HG03520 (cell line): ENCODE data around the gene CEP152.
"Not testable (repeated sequence)": the region's sequence is repeated elsewhere in the genome, so short reads cannot be mapped to it uniquely, and the experiment has no call there.

Source experiments
- ATAC-seq: cut with Tn5 transposase; IDR thresholded peaks from one replicate; pipeline ENCODE4 v1.9.1; 2021; ENCODE audit warnings: mild to moderate bottlenecking, moderate library complexity; ENCODE audit not compliant: unreplicated experiment

CEP152 gene

DNA sequence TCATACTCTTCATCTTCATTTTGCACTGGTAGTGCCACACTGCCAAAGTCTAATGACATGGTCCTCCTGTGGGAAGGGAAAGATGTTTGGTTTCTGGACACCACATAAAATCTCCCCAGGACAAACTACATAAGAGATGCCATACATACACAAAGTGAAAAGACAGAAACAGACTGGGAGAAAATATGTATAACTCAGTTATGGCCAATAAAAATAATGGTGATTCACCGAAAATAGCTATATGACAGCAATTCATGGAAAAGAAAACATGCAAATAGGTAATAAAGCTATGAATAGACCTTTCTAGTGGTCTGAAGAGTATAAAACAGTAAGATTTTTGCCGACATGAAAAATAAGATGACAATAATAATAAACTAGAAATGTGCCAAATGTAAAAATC, 5.3 kb downstream of the CEP152 start:
- ATAC-seq = no peak

DNA sequence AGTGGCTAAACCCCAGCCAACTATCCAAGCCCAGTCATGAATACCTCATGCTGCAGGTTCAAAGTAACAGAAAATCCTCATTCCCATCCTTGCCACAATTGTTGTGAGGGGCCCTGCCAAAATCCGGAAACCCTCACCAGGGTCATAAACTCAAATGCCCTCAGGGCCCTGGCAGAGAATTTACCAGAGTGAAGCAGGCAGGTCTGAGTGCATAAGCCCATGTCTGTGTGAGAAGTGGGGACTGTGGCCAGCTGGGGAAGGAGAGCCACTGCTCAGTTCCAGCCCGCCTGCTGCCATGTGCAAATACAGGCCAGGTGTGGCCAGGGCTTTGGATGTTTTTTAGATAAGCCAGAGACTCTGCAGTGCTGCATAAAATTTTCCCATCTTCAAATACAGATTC, 7.0 kb downstream of the CEP152 start:
- ATAC-seq = no peak

DNA sequence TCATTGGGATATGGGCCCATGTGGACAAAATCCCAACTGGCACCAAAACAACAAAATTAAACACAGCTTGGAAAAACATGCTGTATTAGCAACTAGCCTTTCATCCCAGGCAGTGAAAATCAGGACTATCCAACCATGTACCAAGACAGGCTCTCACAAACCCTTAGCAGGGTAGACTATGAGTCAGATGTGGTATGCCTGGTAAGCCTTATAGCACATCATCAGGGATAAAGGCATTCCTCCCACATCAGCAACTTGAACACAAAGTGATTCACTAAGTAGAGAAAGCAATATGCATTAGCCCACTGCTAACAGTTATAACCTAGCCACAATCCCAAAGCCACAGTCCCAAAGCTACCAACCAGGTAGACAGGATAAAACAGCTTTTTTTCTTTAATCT, 8.0 kb downstream of the CEP152 start:
- no peak for ATAC-seq

GRCh38 chr15:48802257-48802656, 8.6 kb downstream of the CEP152 start:
- no peak for ATAC-seq

- ATAC-seq = no peak
Observed at GRCh38 chr15:48800811-48801455, 9.9 kb downstream of the CEP152 start.

DNA sequence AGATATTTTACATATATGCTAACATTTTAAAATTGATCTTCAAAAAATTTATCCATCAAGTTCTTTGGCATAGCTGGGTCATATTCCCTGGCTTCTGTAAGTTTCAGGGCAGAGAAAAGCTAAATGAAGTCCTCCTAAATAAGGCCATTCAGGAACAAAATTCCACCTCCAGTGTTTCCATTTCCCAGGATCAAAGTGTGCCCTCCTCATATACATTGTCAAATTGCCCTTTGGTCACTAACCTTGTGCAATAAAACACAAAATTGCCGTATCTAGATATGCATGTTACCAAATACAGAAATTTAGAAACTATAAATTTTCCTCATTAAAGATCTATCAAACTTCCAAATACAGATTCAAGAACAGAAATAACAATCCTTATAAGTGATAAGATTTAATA, 10.6 kb downstream of the CEP152 start:
- ATAC-seq = no peak

DNA sequence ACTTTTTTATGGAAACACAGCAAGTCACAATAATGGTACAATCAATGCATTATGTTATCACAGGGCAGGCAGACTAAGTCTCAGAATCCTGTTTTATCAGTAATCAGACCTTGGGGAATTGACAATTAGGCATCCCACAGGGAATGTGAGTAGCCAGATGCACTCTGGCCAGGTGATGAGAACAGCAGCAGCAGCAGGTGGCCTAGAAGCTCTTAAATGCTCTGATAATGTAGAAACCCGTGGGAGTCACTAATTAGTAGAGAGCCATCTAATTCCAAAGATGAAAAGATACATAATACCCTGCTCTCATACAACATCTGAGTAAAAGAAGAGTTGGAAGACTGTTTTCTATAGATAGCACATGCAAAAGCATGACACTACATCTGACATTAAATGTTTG, 12.6 kb downstream of the CEP152 start:
- no peak for ATAC-seq

- no peak for ATAC-seq
Observed at GRCh38 chr15:48796930-48797329, 13.9 kb downstream of the CEP152 start.

GRCh38 chr15:48796521-48796920, 14.3 kb downstream of the CEP152 start:
- ATAC-seq = no peak

- no peak for ATAC-seq
Observed at GRCh38 chr15:48795901-48796300, 15.0 kb downstream of the CEP152 start.

DNA sequence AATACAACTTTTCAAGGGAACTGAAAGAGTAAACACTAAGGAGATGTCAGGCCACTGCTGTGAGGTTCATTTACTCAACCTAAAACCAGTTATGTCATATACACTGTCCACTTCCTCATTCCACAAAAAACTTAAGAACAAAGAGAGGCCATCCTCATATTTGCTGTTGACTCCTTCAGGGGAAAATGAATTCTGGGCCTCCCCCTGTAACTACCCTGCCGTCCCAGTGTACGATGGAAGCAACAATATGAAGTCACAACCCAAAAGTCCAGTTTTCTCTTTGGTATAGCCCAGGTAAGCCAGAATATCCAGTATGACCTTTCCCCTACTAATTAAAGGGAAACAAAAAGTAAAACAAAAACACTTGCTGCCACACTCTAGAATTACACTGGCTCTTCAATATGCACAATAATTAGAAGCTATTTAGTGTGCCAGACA, 16.2 kb downstream of the CEP152 start:
- peak; percentile 94 for ATAC-seq

DNA sequence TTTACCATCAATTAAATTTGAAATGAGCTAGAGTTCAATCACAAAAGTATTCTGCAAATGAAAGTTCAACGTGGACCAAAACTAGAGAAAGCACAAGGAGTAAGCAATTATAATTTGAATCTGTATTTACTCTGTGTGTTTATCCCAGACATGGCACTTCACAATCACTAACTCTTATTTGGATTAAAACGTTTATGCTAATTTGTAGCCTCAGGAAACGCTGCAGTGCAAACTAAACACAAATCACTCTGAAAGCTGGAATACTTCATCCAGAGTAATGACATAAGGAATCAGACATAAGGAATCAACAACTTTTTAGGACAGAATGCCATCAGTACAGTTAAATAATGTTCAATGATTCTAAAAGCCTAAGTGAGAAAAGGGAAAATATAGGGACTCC, 18.5 kb downstream of the CEP152 start:
- no peak for ATAC-seq

DNA sequence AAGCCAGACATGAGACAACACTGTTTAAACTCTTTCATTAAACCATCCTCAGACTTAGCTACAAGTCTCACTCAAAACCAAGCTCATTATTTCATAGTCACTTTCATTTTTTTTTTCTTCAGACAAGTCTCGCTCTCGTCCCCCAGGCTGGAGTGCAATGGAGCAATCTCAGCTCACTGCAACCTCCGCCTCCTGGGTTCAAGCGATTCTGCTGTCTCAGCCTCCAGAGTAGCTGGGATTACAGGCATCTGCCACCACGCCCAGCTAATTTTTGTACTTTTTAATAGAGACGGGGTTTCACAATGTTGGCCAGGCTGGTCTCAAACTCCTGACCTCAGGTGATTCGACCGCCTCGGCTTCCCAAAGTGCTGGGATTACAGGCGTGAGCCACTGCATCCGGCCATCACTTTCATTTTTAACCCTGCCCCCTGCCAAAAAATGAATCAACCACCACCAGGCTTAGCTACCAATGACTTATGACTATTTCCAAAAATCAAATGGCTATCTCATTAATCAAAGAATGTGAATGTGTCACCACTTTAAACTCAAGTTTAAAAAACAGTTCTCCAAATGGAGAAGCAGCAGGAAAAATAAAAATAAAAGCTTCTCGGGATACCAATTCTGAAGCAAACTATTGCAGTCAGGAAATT, 20.3 kb downstream of the CEP152 start:
- not testable (repeated sequence) for ATAC-seq

DNA sequence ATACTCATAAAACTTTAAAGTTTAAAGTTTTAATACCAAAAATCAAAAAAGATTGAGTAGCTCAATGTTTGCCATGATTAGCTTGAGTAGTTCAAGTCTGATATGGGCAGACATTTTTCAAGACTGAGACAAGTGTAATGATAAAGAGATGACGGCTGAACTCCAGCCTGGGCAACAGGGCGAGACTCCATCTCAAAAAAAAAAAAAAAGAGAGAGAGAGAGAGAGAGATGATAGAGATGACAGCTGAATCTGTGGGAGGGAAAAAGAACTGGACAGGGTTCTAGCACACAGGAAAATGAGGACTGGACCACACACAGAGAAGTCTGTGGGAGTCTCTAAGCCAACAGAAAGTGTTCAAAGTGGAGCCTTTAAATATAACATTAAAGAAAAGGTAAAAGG, 25.2 kb downstream of the CEP152 start:
- no peak for ATAC-seq

GRCh38 chr15:48785195-48785594, 25.7 kb downstream of the CEP152 start:
- ATAC-seq = no peak

GRCh38 chr15:48784756-48785155, 26.1 kb downstream of the CEP152 start:
- ATAC-seq = no peak

DNA sequence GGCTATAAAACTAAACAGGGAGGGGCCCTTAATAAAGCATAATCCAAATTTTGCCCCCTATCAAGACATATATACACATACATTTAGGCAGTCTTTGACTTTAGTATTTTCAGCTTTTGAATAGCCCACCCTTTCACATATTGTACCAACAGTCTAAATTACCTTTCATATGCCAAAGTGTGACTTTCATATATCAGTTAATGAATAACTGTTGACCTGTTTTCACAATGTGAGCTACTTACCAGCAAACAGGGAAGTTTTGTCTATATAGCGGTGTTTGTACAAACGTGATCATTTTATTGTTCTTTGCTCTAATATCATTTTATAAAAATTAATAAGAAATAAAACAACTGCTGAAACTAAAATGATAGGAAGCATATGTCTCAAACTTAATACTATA, 28.0 kb downstream of the CEP152 start:
- no peak for ATAC-seq

- no peak for ATAC-seq
Observed at GRCh38 chr15:48781481-48782081, 29.3 kb downstream of the CEP152 start.

DNA sequence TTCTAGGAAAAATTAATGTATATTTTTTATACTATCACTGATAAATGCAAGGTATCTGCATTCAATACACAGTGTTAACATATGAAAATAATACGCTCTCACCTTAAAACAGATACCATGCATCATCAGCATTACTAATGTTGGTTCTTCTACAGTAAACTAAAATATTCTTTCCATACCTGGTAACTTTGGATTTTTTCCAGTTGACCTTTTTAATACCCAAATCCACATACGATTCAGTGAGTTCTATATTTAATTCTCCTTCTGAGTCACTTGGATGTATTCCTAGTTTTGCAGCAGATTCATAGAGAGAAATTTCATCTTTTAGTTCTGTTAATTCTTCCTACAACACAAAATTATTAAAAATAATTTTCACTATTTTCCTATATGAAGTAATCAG, 29.9 kb downstream of the CEP152 start:
- no peak for ATAC-seq

- ATAC-seq = no peak
Observed at GRCh38 chr15:48778331-48778730, 32.5 kb downstream of the CEP152 start.

DNA sequence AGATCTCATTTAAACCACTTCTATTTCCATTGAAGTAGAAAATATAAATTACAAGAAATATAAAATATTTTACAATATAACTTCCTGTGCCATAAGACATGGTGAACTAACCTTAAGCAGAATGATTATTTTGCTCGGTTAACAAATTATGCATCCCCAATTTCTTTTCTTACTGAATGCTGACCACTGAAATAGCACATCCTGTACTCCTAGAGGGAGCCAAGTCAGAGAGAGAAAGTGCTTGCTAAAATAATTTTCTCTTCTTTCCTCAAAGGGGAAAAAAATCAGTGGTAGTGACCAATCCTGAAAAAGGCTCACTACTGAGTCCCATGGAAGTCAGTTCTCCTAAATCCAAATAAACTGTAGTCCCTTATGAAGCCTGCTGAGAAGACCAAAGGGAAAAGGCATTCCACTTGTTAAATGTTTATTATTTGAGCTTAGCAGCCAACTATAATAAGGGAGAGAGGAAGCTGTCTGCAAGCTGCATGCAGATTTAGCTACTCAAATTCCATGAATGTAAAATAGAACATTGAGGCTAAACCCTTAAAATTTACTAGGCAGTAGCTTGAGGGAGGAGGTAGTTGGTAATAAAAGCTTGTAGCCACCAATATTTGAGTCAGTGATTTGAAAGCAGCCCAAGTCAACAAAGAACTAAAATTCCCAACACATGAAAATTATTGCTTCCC, 33.1 kb downstream of the CEP152 start:
- ATAC-seq = no peak

DNA sequence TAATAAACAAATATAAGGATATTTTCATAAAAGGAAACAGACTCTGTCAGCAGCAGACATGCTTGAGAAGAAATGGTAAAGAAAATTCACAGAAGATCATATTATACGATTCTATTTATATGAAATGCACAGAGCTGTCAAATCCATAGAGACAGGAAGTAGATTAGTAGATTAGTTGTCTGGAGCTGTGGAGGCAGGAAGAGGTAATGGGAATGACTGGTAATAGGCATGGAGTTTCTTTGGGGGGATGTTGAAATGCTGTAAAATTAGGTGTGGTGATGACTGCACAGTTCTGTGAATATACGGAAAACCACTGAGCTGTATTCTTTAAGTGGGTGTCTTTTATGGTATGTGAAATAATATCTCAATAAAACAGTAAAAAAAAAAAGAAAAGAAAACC, 35.3 kb downstream of the CEP152 start:
- no peak for ATAC-seq
